Osteocyte (in vitro differentiated cells): Measurements from ENCODE around the gene CD177. TPM values are rescaled to one million over a fixed set of nuclear protein-coding genes. Genes with fewer than 3 reads are reported as not detected.
A peak's percentile ranks its signal among the peaks of the same experiment; 100 is the strongest.

Source experiments
- DNase-seq: peaks from one replicate; pipeline ENCODE4 v3.0.0; 2021; ENCODE audit warnings: mixed read lengths; ENCODE audit not compliant: unreplicated experiment; ENCODE audit errors: extremely low spot score
- H3K27ac Mint-ChIP-seq: one replicate; pipeline ENCODE4 v1.8.0; 2021; ENCODE audit warnings: mild to moderate bottlenecking, mixed read lengths; ENCODE audit not compliant: unreplicated experiment
- H3K27me3 Mint-ChIP-seq: one replicate; pipeline ENCODE4 v1.8.0; 2021; ENCODE audit warnings: mixed read lengths; ENCODE audit not compliant: unreplicated experiment
- H3K36me3 Mint-ChIP-seq: one replicate; pipeline ENCODE4 v1.8.0; 2021; ENCODE audit warnings: mixed read lengths; ENCODE audit not compliant: unreplicated experiment
- H3K4me1 Mint-ChIP-seq: one replicate; pipeline ENCODE4 v1.8.0; 2021; ENCODE audit warnings: mixed read lengths; ENCODE audit not compliant: unreplicated experiment
- H3K4me3 Mint-ChIP-seq: one replicate; pipeline ENCODE4 v1.8.0; 2021; ENCODE audit warnings: mild to moderate bottlenecking, moderate library complexity, mixed read lengths; ENCODE audit not compliant: unreplicated experiment
- H3K9me3 Mint-ChIP-seq: one replicate; pipeline ENCODE4 v1.8.0; 2021; ENCODE audit warnings: mixed read lengths; ENCODE audit not compliant: unreplicated experiment
- total RNA-seq: library from RNA; stranded (reverse); gene quantifications from 2 replicates; pipeline ENCODE4 v1.2.1, GENCODE V29; 2021
- TF ChIP-seq, protein P1 (sequence below): fragments of 200-600 bp; sonication (generic); IDR thresholded peaks from 2 replicates; pipeline ENCODE4 v1.5.0; 2021; ENCODE audit warnings: antibody characterized with exemption, mild to moderate bottlenecking, moderate library complexity

CD177 gene
- total RNA-seq, 1 donor from 2014 or later = not detected

GRCh38 chr19:43406297-43406696, 52.8 kb downstream of the CD177 start:
- no peak overlapping the region for H3K4me3 Mint-ChIP-seq
- no peaks in the 10 kb centered on the region for H3K4me1 Mint-ChIP-seq
- no peak overlapping the region for H3K27ac Mint-ChIP-seq
- no peaks in the 10 kb centered on the region for H3K36me3 Mint-ChIP-seq
- H3K9me3 Mint-ChIP-seq = no peaks in the 10 kb centered on the region
- no peak for DNase-seq
- TF ChIP-seq, protein P1, sequence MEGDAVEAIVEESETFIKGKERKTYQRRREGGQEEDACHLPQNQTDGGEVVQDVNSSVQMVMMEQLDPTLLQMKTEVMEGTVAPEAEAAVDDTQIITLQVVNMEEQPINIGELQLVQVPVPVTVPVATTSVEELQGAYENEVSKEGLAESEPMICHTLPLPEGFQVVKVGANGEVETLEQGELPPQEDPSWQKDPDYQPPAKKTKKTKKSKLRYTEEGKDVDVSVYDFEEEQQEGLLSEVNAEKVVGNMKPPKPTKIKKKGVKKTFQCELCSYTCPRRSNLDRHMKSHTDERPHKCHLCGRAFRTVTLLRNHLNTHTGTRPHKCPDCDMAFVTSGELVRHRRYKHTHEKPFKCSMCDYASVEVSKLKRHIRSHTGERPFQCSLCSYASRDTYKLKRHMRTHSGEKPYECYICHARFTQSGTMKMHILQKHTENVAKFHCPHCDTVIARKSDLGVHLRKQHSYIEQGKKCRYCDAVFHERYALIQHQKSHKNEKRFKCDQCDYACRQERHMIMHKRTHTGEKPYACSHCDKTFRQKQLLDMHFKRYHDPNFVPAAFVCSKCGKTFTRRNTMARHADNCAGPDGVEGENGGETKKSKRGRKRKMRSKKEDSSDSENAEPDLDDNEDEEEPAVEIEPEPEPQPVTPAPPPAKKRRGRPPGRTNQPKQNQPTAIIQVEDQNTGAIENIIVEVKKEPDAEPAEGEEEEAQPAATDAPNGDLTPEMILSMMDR = no peak
- H3K27me3 Mint-ChIP-seq = no peaks in the 10 kb centered on the region

GRCh38 chr19:43407416-43408005, 54.0 kb downstream of the CD177 start:
- Mint-ChIP-seq H3K9me3 (no peaks in the 10 kb centered on the region), H3K36me3 (no peaks in the 10 kb centered on the region), H3K27ac (no peak overlapping the region), H3K4me1 (no peaks in the 10 kb centered on the region), H3K4me3 (no peak overlapping the region), H3K27me3 (no peaks in the 10 kb centered on the region)
- no peak for DNase-seq
- TF ChIP-seq, protein P1 = no peak

- DNase-seq = no peak
- Mint-ChIP-seq H3K4me3 (no peak overlapping the region), H3K36me3 (no peaks in the 10 kb centered on the region), H3K27me3 (no peaks in the 10 kb centered on the region), H3K9me3 (no peaks in the 10 kb centered on the region), H3K27ac (no peak overlapping the region), H3K4me1 (no peaks in the 10 kb centered on the region)
- TF ChIP-seq, protein P1 = no peak
Observed at GRCh38 chr19:43408043-43408442, 54.6 kb downstream of the CD177 start.

DNA sequence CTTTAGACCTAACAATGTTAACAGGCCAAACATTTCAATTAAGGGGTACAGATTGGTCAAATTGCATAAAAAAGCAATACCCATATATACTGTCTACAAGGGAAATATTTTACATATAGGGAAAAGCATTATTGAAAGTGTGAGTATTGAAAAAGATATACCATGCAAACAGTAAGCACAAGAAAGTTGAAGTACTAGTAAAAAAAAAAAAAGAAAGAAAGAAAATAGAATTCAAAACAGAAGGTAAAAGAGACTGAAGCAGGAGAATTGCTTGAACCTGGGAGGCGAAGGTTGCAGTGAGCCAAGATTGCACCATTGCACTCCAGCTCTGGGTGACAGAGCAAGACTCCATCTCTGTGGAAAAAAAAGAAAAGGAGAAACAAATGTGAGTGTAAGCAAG, 55.9 kb downstream of the CD177 start:
- TF ChIP-seq, protein P1 = no peak
- Mint-ChIP-seq H3K36me3 (no peaks in the 10 kb centered on the region), H3K4me1 (no peaks in the 10 kb centered on the region)

GRCh38 chr19:43412441-43412840, 59.0 kb downstream of the CD177 start:
- Mint-ChIP-seq H3K36me3 (no peaks in the 10 kb centered on the region), H3K4me1 (no peaks in the 10 kb centered on the region), H3K4me3 (no peak overlapping the region), H3K27me3 (no peaks in the 10 kb centered on the region), H3K9me3 (no peaks in the 10 kb centered on the region), H3K27ac (no peak overlapping the region)
- peak; percentile 42 for DNase-seq
- TF ChIP-seq, protein P1 = no peak

More for the DNA sequence above, 55.9 kb downstream of the CD177 start:
- Mint-ChIP-seq H3K9me3 (no peaks in the 10 kb centered on the region), H3K27me3 (no peaks in the 10 kb centered on the region), H3K4me3 (no peak overlapping the region), H3K27ac (no peak overlapping the region)
- DNase-seq = no peak

Other genes starting within 250 kb of the CD177 start
- not detected in 2 replicates for gene PSG5, start 167.2 kb upstream of the CD177 start, total RNA-seq
- not detected in 2 replicates for gene PSG4, start 148.0 kb upstream of the CD177 start, total RNA-seq
- gene PSG9, start 84.2 kb upstream of the CD177 start, total RNA-seq = not detected in 2 replicates
- gene TEX101, start 61.2 kb downstream of the CD177 start, total RNA-seq = not detected in 2 replicates
- 0.27 TPM in 1 of 2 replicates, not detected in the other for gene LYPD3, start 111.9 kb downstream of the CD177 start, total RNA-seq
- gene PHLDB3, start 151.1 kb downstream of the CD177 start, total RNA-seq = 6.7 and 8.5 TPM in 2 replicates
- gene ETHE1, start 173.5 kb downstream of the CD177 start, total RNA-seq = 41.8 and 42.3 TPM in 2 replicates
- 6.5 and 6.9 TPM in 2 replicates for gene ZNF575, start 179.5 kb downstream of the CD177 start, total RNA-seq
- 37.1 and 43.2 TPM in 2 replicates for gene XRCC1, start 221.8 kb downstream of the CD177 start, total RNA-seq
- 0.91 and 1.2 TPM in 2 replicates for gene PINLYP, start 222.1 kb downstream of the CD177 start, total RNA-seq
- 40.9 and 45.9 TPM in 2 replicates for gene IRGQ, start 242.4 kb downstream of the CD177 start, total RNA-seq
- gene ZNF576, start 242.9 kb downstream of the CD177 start, total RNA-seq = 13.2 and 16.2 TPM in 2 replicates